GM12878 (cell line): ENCODE data around the gene ITGAD. TPM values are rescaled to one million over a fixed set of nuclear protein-coding genes. Genes with fewer than 3 reads are reported as not detected.
A peak's percentile ranks its signal among the peaks of the same experiment; 100 is the strongest.

Experiments used
- ATAC-seq: fragments of 200-7000 bp; cut with Tn5 transposase; 3 replicates; pipeline ENCODE4 v1.9.1; 2020; ENCODE audit warnings: mild to moderate bottlenecking, moderate library complexity
- BruUV-seq: library from RNA; stranded (reverse); fragments of 400-500 nt; replicated peaks from 2 replicates; lab custom pipeline; 2021; lab: Mats Ljungman, UMichigan
- CTCF ChIA-PET: fragments of 300-600 bp; sonication (Branson Sonifier 250); formaldehyde crosslinking; extraction: SDS; loops from one replicate; lab custom pipeline; 2021; ENCODE audit warnings: inconsistent platforms; lab: Yijun Ruan, JAX
- POLR2A ChIA-PET: fragments of 350-600 bp; formaldehyde crosslinking; extraction: SDS; loops from one replicate; lab custom pipeline; 2021; ENCODE audit warnings: inconsistent platforms; lab: Charles Lee
- RAD21 ChIA-PET: fragments of 300-600 bp; sonication (Branson Sonifier 250); formaldehyde crosslinking; loops from one replicate; lab custom pipeline; 2023; ENCODE audit warnings: antibody characterized with exemption; ENCODE audit not compliant: unreplicated experiment; lab: Charles Lee
- SMC1A ChIA-PET: fragments of 300-600 bp; sonication (Branson Sonifier 250); formaldehyde crosslinking; loops from one replicate; lab custom pipeline; 2023; ENCODE audit not compliant: unreplicated experiment, uncharacterized antibody; lab: Charles Lee
- DNase-seq: peaks from one replicate; pipeline ENCODE4 v3.0.0-alpha.2; 2011; ENCODE audit warnings: low read depth, low spot score
- FAIRE-seq: peaks from 3 replicates; lab custom pipeline; 2011; peaks lifted over from hg19 to GRCh38; lab: Jason Lieb, UNC
- H2AFZ ChIP-seq: 2 replicates; pipeline ENCODE4 v1.6.0; 2011; ENCODE audit warnings: low read depth, low read length, control low read depth; ENCODE audit not compliant: control insufficient read depth
- H3K27ac ChIP-seq: 2 replicates; pipeline ENCODE4 v1.5.1; 2011; ENCODE audit warnings: control low read depth; ENCODE audit not compliant: control insufficient read depth, insufficient read depth
- H3K27me3 ChIP-seq, 2 experiments: replicated peaks in 1 of 2; 2 replicates each; pipeline versions ENCODE4 v1.6.0 to v1.6.1; 2011; ENCODE audit warnings: low read length in 1 of 2; ENCODE audit not compliant: control insufficient read depth in 2 of 2, insufficient read depth in 2 of 2
- H3K36me3 ChIP-seq, 2 experiments: 2 replicates each; pipeline ENCODE4 v1.5.1; 2011; ENCODE audit warnings: low read length in 1 of 2; ENCODE audit not compliant: control insufficient read depth in 2 of 2, insufficient read depth in 2 of 2
- H3K4me1 ChIP-seq: 2 replicates; pipeline ENCODE4 v1.6.1; 2011; ENCODE audit warnings: mild to moderate bottlenecking, low read length, moderate library complexity, mixed read lengths; ENCODE audit not compliant: control insufficient read depth, insufficient read depth
- H3K4me2 ChIP-seq: 2 replicates; pipeline ENCODE4 v1.6.0; 2011; ENCODE audit warnings: control low read depth; ENCODE audit not compliant: control insufficient read depth, insufficient read depth
- H3K4me3 ChIP-seq: fragments of 200-600 bp; sonication (generic); 2 replicates; pipeline ENCODE4 v1.5.1; 2016
- H3K79me2 ChIP-seq: 2 replicates; pipeline ENCODE4 v1.6.0; 2011; ENCODE audit warnings: low read length; ENCODE audit not compliant: control insufficient read depth, insufficient read depth
- H3K9ac ChIP-seq: 2 replicates; pipeline ENCODE4 v1.8.0; 2011; ENCODE audit warnings: low read length, control low read depth, mixed read lengths; ENCODE audit not compliant: control insufficient read depth, insufficient read depth
- H3K9me3 ChIP-seq: replicated peaks from 3 replicates; pipeline ENCODE4 v1.5.1; 2011; ENCODE audit warnings: mild to moderate bottlenecking, low read length; ENCODE audit not compliant: control insufficient read depth, insufficient read depth
- H4K20me1 ChIP-seq: 2 replicates; pipeline ENCODE4 v1.6.0; 2011; ENCODE audit not compliant: control insufficient read depth, insufficient read depth
- ASH2L ChIP-seq: fragments of 300-600, 200-600 bp; sonication (generic); IDR thresholded peaks from 2 replicates; pipeline ENCODE4 v1.6.1; 2017; ENCODE audit warnings: low read depth, mild to moderate bottlenecking, borderline replicate concordance
- BCLAF1 ChIP-seq: fragments of 450-650 bp; IDR thresholded peaks from 2 replicates; pipeline ENCODE4 v1.6.1; 2017; ENCODE audit warnings: antibody characterized with exemption, mild to moderate bottlenecking, moderate library complexity
- CBX3 ChIP-seq: fragments of 200-600 bp; sonication (generic); IDR thresholded peaks from 2 replicates; pipeline ENCODE4 v1.6.1; 2016; ENCODE audit warnings: low read depth, borderline replicate concordance
- CBX5 ChIP-seq: sonication (generic); IDR thresholded peaks from 2 replicates; pipeline ENCODE4 v1.6.1; 2016; ENCODE audit warnings: low read depth, moderate library complexity, mild to moderate bottlenecking, inconsistent platforms
- E2F8 ChIP-seq: fragments of 450-650 bp; IDR thresholded peaks from 2 replicates; pipeline ENCODE4 v1.6.1; 2018; ENCODE audit warnings: mild to moderate bottlenecking, low read depth, moderate library complexity; ENCODE audit not compliant: partially characterized antibody
- HDGF ChIP-seq: fragments of 450-650 bp; IDR thresholded peaks from 2 replicates; pipeline ENCODE4 v1.6.1; 2016; ENCODE audit warnings: antibody characterized with exemption
- IKZF2 ChIP-seq, 2 experiments: fragments of 450-650 bp; IDR thresholded peaks; 2 replicates each; pipeline ENCODE4 v1.6.1; 2017; ENCODE audit warnings: mild to moderate bottlenecking in 2 of 2, moderate library complexity in 2 of 2
- JUNB ChIP-seq: IDR thresholded peaks from 2 replicates; pipeline ENCODE4 v1.6.1; 2016; ENCODE audit warnings: antibody characterized with exemption, mild to moderate bottlenecking
- KLF5 ChIP-seq: fragments of 450-650 bp; IDR thresholded peaks from 2 replicates; pipeline ENCODE4 v1.6.1; 2014; ENCODE audit warnings: mild to moderate bottlenecking; ENCODE audit not compliant: partially characterized antibody
- MYC ChIP-seq: IDR thresholded peaks from 2 replicates; pipeline ENCODE4 v1.6.1; 2011; ENCODE audit warnings: mild to moderate bottlenecking, low read length, moderate library complexity, inconsistent platforms; ENCODE audit not compliant: insufficient read depth, insufficient replicate concordance, insufficient read length, severe bottlenecking
- RAD51 ChIP-seq: fragments of 450-650 bp; IDR thresholded peaks from 2 replicates; pipeline ENCODE4 v1.6.1; 2016; ENCODE audit warnings: moderate library complexity, mild to moderate bottlenecking, inconsistent platforms
- SPI1 ChIP-seq: IDR thresholded peaks from 2 replicates; pipeline ENCODE4 v1.6.1; 2011; ENCODE audit warnings: low read depth, mild to moderate bottlenecking, low read length, moderate library complexity, borderline replicate concordance; ENCODE audit not compliant: insufficient read depth
- ZBTB11 ChIP-seq: fragments of 450-650 bp; formaldehyde crosslinking; IDR thresholded peaks from 2 replicates; pipeline ENCODE4 v1.5.0; 2022; ENCODE audit warnings: mild to moderate bottlenecking, missing genetic modification characterization
- ZNF24 ChIP-seq: fragments of 450-650 bp; IDR thresholded peaks from 2 replicates; pipeline ENCODE4 v1.6.1; 2017; ENCODE audit warnings: antibody characterized with exemption, mild to moderate bottlenecking
- WGBS: methylation state at CpG from one replicate; pipeline ENCODE4 v1.1.6; 2016; ENCODE audit warnings: low lambda C conversion rate; ENCODE audit not compliant: insufficient replicate concordance, insufficient coverage; ENCODE audit errors: missing lambda C conversion rate; 5-methylcytosine and 5-hydroxymethylcytosine counted together
- in situ Hi-C: fragments of 300-500 bp; cut with MboI; formaldehyde crosslinking; loops from 9 replicates; pipeline ENCODE4 v1.14.3; 2018; ENCODE audit warnings: mixed read lengths
- intact Hi-C: fragments of 100-400 bp; cut with micrococcal nuclease; formaldehyde crosslinking; loops from one replicate; pipeline ENCODE4 v1.14.2; 2022; ENCODE audit not compliant: unreplicated experiment
- polyA plus RNA-seq, 11 experiments: library from polyadenylated mRNA; depleted of rRNA in 4 of 11; unstranded in 6 of 11; stranded (reverse) in 5 of 11; fragments of >200 nt; fragmentation: Nextera tagmentation in 4 of 11; fragmentation: Illumina TruSeq in 1 of 11; extraction: Ambion mirVana in 4 of 11; extraction: Trizol in 1 of 11; gene quantifications; 1 replicate in 1 of 11; 2 replicates in 10 of 11; pipeline versions ENCODE4 v1.2.1 to v1.2.3, GENCODE V29; 2011 to 2016; ENCODE audit warnings: inconsistent platforms in 2 of 11, missing spikeins in 2 of 11, low read depth in 1 of 11
- total RNA-seq, 4 experiments: library from RNA; depleted of rRNA in 3 of 4; stranded (reverse); fragments of >200 nt in 3 of 4; fragmentation: Illumina TruSeq in 1 of 4; extraction: Trizol in 1 of 4; gene quantifications; 2 replicates each; pipeline versions ENCODE4 v1.2.1 to v1.2.3, GENCODE V29; 2013 to 2021

Gene ITGAD
- total and polyA plus RNA-seq, 10 of the 15 experiments (the other 5 are each of a cell fraction or from before 2014, with no cell fraction given) = 0.29 to 4.0 (median 1.2) TPM

- Histone ChIP-seq H3K4me1 (peaks cover 60% of the 10 kb centered on the region), H3K27me3 (no peaks in the 10 kb centered on the region), H3K4me2 (peak overlapping the region; percentile 97), H3K9me3 (peaks cover 2% of the 10 kb centered on the region; the same call in 1 of the 3 replicates), H3K79me2 (no peaks in the 10 kb centered on the region), H3K9ac (peak overlapping the region; percentile 24), H4K20me1 (no peaks in the 10 kb centered on the region), H2AFZ (peak overlapping the region; percentile 16), H3K27ac (peak overlapping the region; percentile 65), H3K36me3 (no peaks in the 10 kb centered on the region), H3K4me3 (peak overlapping the region; percentile 57; the same call in 1 of the 2 replicates)
- in situ Hi-C loops (loop anchor here (10.0 kb wide), 1 partner anchor 523 kb away; the partner anchor contains the start of gene ZNF267), intact Hi-C loops (loop anchor here (5.0 to 10.0 kb wide), 2 partner anchors 84 to 523 kb away; partner anchors contain the start of gene ZNF267)
- WGBS = 5% methylated on average over 19 of the region's 19 CpGs
- DNase-seq = no peak
- FAIRE-seq = no peak
- ChIA-PET CTCF (interaction anchor here (0.8 to 1.0 kb wide), 2 partner anchors 108 to 167 kb away, joined by 3 to 4 read pairs; partner anchors contain the start of gene ARMC5), RAD21 (no interaction called here), POLR2A (interaction anchor here (0.6 to 0.9 kb wide), 2 partner anchors 44 to 118 kb away, joined by 3 to 8 read pairs; no protein-coding TSS in a partner anchor), SMC1A (interaction anchor here (0.8 to 1.5 kb wide), 4 partner anchors 9 to 209 kb away, joined by 3 to 4 read pairs (median 3); no protein-coding TSS in a partner anchor)
- peak; percentile 36 for ATAC-seq
- no TSS peak for BruUV-seq
- TF ChIP-seq JUNB (no peak), BCLAF1 (no peak), RAD51 (no peak), CBX3 (no peak), MYC (no peak), ZNF24 (no peak), ZBTB11 (CRISPR knock-in tag) (no peak), CBX5 (no peak), IKZF2 (IDR thresholded peaks at IDR 0.05) (peak; percentile 91 to 97), KLF5 (no peak), SPI1 (peak; percentile 92), E2F8 (no peak), ASH2L (no peak), HDGF (no peak)
These were observed 41.7 kb upstream of the ITGAD start for GRCh38 chr16:31351246-31351941.
